ENCODE data around the gene CARD14. TPM values are rescaled to one million over a fixed set of nuclear protein-coding genes. Genes with fewer than 3 reads are reported as not detected.

Gene CARD14
- polyA plus RNA-seq, 3 donors = 0.11 to 0.27 (median 0.16) TPM

DNA sequence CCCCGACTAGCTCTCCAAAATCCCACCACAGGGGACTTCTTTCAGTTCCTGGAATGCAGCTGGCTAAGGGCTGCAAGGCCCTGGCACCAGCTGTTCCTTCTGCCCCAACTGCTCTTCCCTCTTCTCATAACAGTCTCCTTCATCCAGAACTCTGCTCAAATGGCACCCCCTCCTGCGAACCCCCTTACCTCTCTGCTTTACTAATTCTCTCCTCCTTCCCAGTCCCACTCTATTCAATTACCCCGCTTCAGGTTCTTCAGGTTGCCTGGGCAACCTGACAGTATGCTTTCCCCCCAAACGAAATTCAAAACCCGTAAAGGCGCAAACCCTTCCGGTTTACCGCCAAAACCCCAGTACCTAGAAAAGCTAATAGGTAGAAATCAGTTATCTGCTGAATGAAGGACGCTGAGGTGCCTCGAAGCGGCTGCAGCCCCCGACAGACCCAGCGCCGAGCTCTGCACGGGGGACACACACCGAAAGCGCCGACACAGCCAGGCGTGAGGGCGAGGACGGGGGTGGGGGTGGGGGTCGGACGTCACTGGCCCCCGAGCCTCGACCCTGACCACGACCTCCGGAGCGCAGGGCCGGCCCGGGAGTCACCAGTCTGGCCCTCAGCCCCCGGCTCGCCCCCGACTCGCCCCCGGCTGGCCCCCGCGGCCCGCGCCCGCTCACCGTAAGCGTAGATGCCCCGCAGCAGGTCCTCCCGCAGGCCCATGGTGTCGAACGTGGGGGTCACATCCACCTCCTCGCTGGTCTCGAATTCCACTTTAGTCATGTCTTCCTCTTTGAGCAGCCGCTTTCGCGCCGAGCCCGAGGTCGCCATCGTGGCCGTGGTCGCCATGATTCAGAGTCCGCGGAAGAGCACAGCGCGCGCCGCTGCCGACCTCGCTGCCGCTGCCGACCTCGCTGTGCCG, 23.5 kb upstream of the CARD14 start:
- no peaks in the 10 kb centered on the region for H3K27me3 ChIP-seq (ENCODE audit: control insufficient read depth in 2 of 2, insufficient read depth in 2 of 2, low read length in 2 of 2)
- H3K4me1 ChIP-seq (ENCODE audit: control insufficient read depth in 1 of 2, insufficient read depth in 2 of 2, low read length in 2 of 2) = peaks cover 28 to 35% of the 10 kb centered on the region in 2 donors
- intact Hi-C loops (cut with micrococcal nuclease) = loop anchor here (2.0 to 10.0 kb wide), 3 partner anchors 46 to 116 kb away; partner anchors contain the start of genes GAA (in 2 of the 2), RNF213 (in 2 of the 2), CCDC40 (in 1 of the 2) and TBC1D16 (in 1 of the 2)
- H3K27ac ChIP-seq (ENCODE audit: low read depth in 1 of 2, low read length in 2 of 2) = peak overlapping the region; percentile 70 to 89
- Mint-ChIP-seq H3K9me3 (peaks cover 0 to 10% (median 3%) of the 10 kb centered on the region in 7 donors), H3K27ac (peak overlapping the region; percentile 87 to 97 (median 93)), H3K4me3 (peak overlapping the region; percentile 81 to 95), H3K4me1 (peaks cover 33% of the 10 kb centered on the region), H3K36me3 (peaks cover 24 to 31% of the 10 kb centered on the region in 2 donors), H3K27me3 (ENCODE audit: low read depth in 3 of 3) (peaks cover 0 to 2% (median 0%) of the 10 kb centered on the region in 3 donors)
- peak overlapping the region; percentile 70 to 93 (median 88) for H3K4me3 ChIP-seq (replicated peaks in 1 of 3; ENCODE audit: low read depth in 2 of 3, low read length in 3 of 3)
- peak overlapping the region; percentile 90 for H3K9ac ChIP-seq (ENCODE audit: insufficient read depth, low read length, poor library complexity, severe bottlenecking)
- TF ChIP-seq CTCF (IDR thresholded peaks at IDR 0.05) = no peak
- H3K36me3 ChIP-seq (replicated peaks in 1 of 2; ENCODE audit: control insufficient read depth in 1 of 2, insufficient read depth in 2 of 2, low read length in 2 of 2) = peaks cover 29 to 34% of the 10 kb centered on the region in 2 donors
- no peaks in the 10 kb centered on the region for H3K9me3 ChIP-seq (replicated peaks in 1 of 2; ENCODE audit: control insufficient read depth in 1 of 2, insufficient read depth in 1 of 2, low read length in 2 of 2)
- peaks cover 66% of the 10 kb centered on the region for H3K79me2 ChIP-seq (ENCODE audit: insufficient read depth, low read length)
- peak overlapping the region; percentile 18 for H2AFZ ChIP-seq (ENCODE audit: insufficient read depth, low read depth, low read length, poor library complexity, severe bottlenecking)
- peaks cover 53% of the 10 kb centered on the region for H4K20me1 ChIP-seq (ENCODE audit: insufficient read depth, low read length)
- peak overlapping the region; percentile 99 for H3K4me2 ChIP-seq (replicated peaks; ENCODE audit: extremely low read depth, low read length, poor library complexity, severe bottlenecking)
- WGBS (ENCODE audit: insufficient coverage) = under 1% methylated on average over 62 of the region's 69 CpGs
- DNase-seq = peak in 2 of 3 donors; percentile 15 to 27
